H1 (cell line): Measurements from ENCODE around the gene ZNF487. TPM values are rescaled to one million over a fixed set of nuclear protein-coding genes. Genes with fewer than 3 reads are reported as not detected.

Experiments
- CTCF ChIA-PET: fragments of 300-600 bp; sonication (Branson Sonifier 250); formaldehyde crosslinking; loops from one replicate; lab custom pipeline; 2021; ENCODE audit not compliant: partially characterized antibody; lab: Charles Lee
- POLR2A ChIA-PET: fragments of 300-600 bp; sonication (Branson Sonifier 250); formaldehyde crosslinking; loops from one replicate; lab custom pipeline; 2021; ENCODE audit warnings: inconsistent platforms; ENCODE audit not compliant: partially characterized antibody; lab: Charles Lee
- DNase-seq, 2 experiments: peaks; one replicate each; pipeline versions ENCODE4 v3.0.0 to v3.0.0-alpha.2; 2010 to 2022; ENCODE audit warnings: low spot score in 2 of 2, low read depth in 1 of 2, mixed read lengths in 1 of 2
- FAIRE-seq: peaks from 2 replicates; lab custom pipeline; 2011; peaks lifted over from hg19 to GRCh38; lab: Jason Lieb, UNC
- H2AFZ ChIP-seq: 2 replicates; pipeline ENCODE4 v1.8.1; 2012; ENCODE audit warnings: low read length, inconsistent platforms
- H2AK5ac ChIP-seq: 2 replicates; pipeline ENCODE4 v1.6.1; 2013; ENCODE audit warnings: low read depth, low read length
- H2BK120ac ChIP-seq: replicated peaks from 2 replicates; pipeline ENCODE3; 2013; ENCODE audit warnings: low read depth, low read length, inconsistent platforms
- H2BK12ac ChIP-seq: 2 replicates; pipeline ENCODE4 v1.6.1; 2013; ENCODE audit warnings: low read depth, low read length
- H2BK15ac ChIP-seq: 2 replicates; pipeline ENCODE4 v1.6.1; 2013; ENCODE audit warnings: low read length
- H2BK20ac ChIP-seq: 2 replicates; pipeline ENCODE4 v1.6.1; 2013; ENCODE audit warnings: low read length
- H2BK5ac ChIP-seq: 2 replicates; pipeline ENCODE4 v1.6.1; 2013; ENCODE audit warnings: low read depth, low read length
- H3K14ac ChIP-seq: 2 replicates; pipeline ENCODE4 v1.6.1; 2013; ENCODE audit warnings: inconsistent platforms; ENCODE audit not compliant: insufficient read length
- H3K18ac ChIP-seq: 2 replicates; pipeline ENCODE4 v1.6.1; 2013; ENCODE audit warnings: low read length; ENCODE audit errors: extremely low read depth
- H3K23ac ChIP-seq: 2 replicates; pipeline ENCODE4 v1.6.1; 2013; ENCODE audit warnings: inconsistent platforms; ENCODE audit not compliant: insufficient read length
- H3K23me2 ChIP-seq: 2 replicates; pipeline ENCODE4 v1.6.1; 2013; ENCODE audit warnings: low read depth, low read length
- H3K27ac ChIP-seq: 2 replicates; pipeline ENCODE4 v1.6.1; 2011; ENCODE audit warnings: low read depth, low read length, inconsistent platforms
- H3K27me3 ChIP-seq, 4 experiments: replicated peaks in 1 of 4; 1 replicate in 1 of 4; 2 replicates in 3 of 4; pipeline versions ENCODE4 v1.6.1 to v1.8.1; 2011 to 2013; ENCODE audit warnings: low read length in 3 of 4, mild to moderate bottlenecking in 3 of 4, inconsistent platforms in 2 of 4, mixed read lengths in 2 of 4, moderate library complexity in 1 of 4; ENCODE audit not compliant: control insufficient read depth in 3 of 4, insufficient read depth in 3 of 4; ENCODE audit errors: extremely low read depth in 1 of 4
- H3K36me3 ChIP-seq, 4 experiments: 2 replicates each; pipeline versions ENCODE4 v1.6.1 to v1.8.1; 2011 to 2013; ENCODE audit warnings: mild to moderate bottlenecking in 4 of 4, low read length in 3 of 4, moderate library complexity in 2 of 4, control low read depth in 1 of 4, inconsistent platforms in 1 of 4; ENCODE audit not compliant: insufficient read depth in 4 of 4, control insufficient read depth in 2 of 4
- H3K4ac ChIP-seq: replicated peaks from 2 replicates; pipeline ENCODE3; 2013; ENCODE audit warnings: low read length, low read depth, mixed read lengths, inconsistent platforms; ENCODE audit not compliant: insufficient read length
- H3K4me1 ChIP-seq, 4 experiments: replicated peaks in 1 of 4; 1 replicate in 1 of 4; 2 replicates in 3 of 4; pipeline versions ENCODE4 v1.6.1 to v1.8.1; 2011 to 2013; ENCODE audit warnings: low read length in 3 of 4, inconsistent platforms in 2 of 4, mixed read lengths in 1 of 4; ENCODE audit not compliant: insufficient read depth in 4 of 4, control insufficient read depth in 3 of 4
- H3K4me2 ChIP-seq, 2 experiments: 2 replicates each; pipeline versions ENCODE4 v1.6.1 to v1.8.1; 2011 to 2013; ENCODE audit warnings: low read depth in 2 of 2, low read length in 2 of 2, control low read depth in 1 of 2, inconsistent platforms in 1 of 2, mild to moderate bottlenecking in 1 of 2; ENCODE audit not compliant: insufficient read depth in 1 of 2
- H3K4me3 ChIP-seq, 4 experiments: fragments of 200-600, 300-600 bp in 1 of 4; sonication (generic), shearing (Covaris generic), sonication (Bioruptor Twin) in 1 of 4; 2 replicates each; pipeline versions ENCODE4 v1.5.1 to v1.8.1; 2011 to 2016; ENCODE audit warnings: low read length in 4 of 4, low read depth in 3 of 4, control low read depth in 2 of 4, inconsistent platforms in 2 of 4, mild to moderate bottlenecking in 2 of 4, mixed read lengths in 1 of 4, moderate library complexity in 1 of 4; ENCODE audit not compliant: insufficient read depth in 2 of 4; ENCODE audit errors: extremely low read depth in 1 of 4
- H3K56ac ChIP-seq: replicated peaks from 2 replicates; pipeline ENCODE3; 2013; ENCODE audit warnings: low read depth, mild to moderate bottlenecking, mixed read lengths, low read length, inconsistent platforms; ENCODE audit not compliant: insufficient read length
- H3K79me1 ChIP-seq: 2 replicates; pipeline ENCODE4 v1.6.1; 2013; ENCODE audit warnings: low read depth, low read length, control low read depth
- H3K79me2 ChIP-seq, 2 experiments: 2 replicates each; pipeline versions ENCODE4 v1.6.1 to v1.8.1; 2012 to 2013; ENCODE audit warnings: low read length in 2 of 2, mild to moderate bottlenecking in 2 of 2, inconsistent platforms in 1 of 2; ENCODE audit not compliant: insufficient read depth in 2 of 2, control insufficient read depth in 1 of 2
- H3K9ac ChIP-seq, 4 experiments: replicated peaks in 1 of 4; 1 replicate in 1 of 4; 2 replicates in 3 of 4; pipeline versions ENCODE4 v1.6.1 to v1.8.1; 2011 to 2013; ENCODE audit warnings: low read depth in 3 of 4, low read length in 3 of 4, control low read depth in 2 of 4, mild to moderate bottlenecking in 2 of 4, moderate library complexity in 2 of 4, inconsistent platforms in 1 of 4; ENCODE audit errors: extremely low read depth in 1 of 4
- H3K9me3 ChIP-seq, 2 experiments: 2 replicates each; pipeline versions ENCODE4 v1.6.1 to v1.8.1; 2012 to 2013; ENCODE audit warnings: mild to moderate bottlenecking in 2 of 2, moderate library complexity in 2 of 2, control low read depth in 1 of 2, inconsistent platforms in 1 of 2, low read depth in 1 of 2, low read length in 1 of 2, mixed read lengths in 1 of 2; ENCODE audit not compliant: insufficient read depth in 2 of 2
- H4K20me1 ChIP-seq, 2 experiments: replicated peaks in 1 of 2; 2 replicates each; pipeline versions ENCODE3 to v1.8.1; 2011 to 2013; ENCODE audit warnings: inconsistent platforms in 2 of 2, low read length in 2 of 2, mild to moderate bottlenecking in 1 of 2; ENCODE audit not compliant: insufficient read depth in 2 of 2, control insufficient read depth in 1 of 2
- H4K5ac ChIP-seq: 2 replicates; pipeline ENCODE4 v1.6.1; 2013; ENCODE audit warnings: low read length, low read depth, mixed read lengths, inconsistent platforms; ENCODE audit not compliant: insufficient read length
- H4K8ac ChIP-seq: 2 replicates; pipeline ENCODE4 v1.8.0; 2013; ENCODE audit warnings: mild to moderate bottlenecking, moderate library complexity, low read length, inconsistent platforms; ENCODE audit not compliant: insufficient read depth; ENCODE audit errors: extremely low read depth
- H4K91ac ChIP-seq: replicated peaks from 2 replicates; pipeline ENCODE3; 2013; ENCODE audit warnings: low read length, mixed read lengths, inconsistent platforms; ENCODE audit not compliant: insufficient read length
- BACH1 ChIP-seq: IDR thresholded peaks from 2 replicates; pipeline ENCODE4 v1.6.1; 2012; ENCODE audit warnings: low read length, improper control_type of control experiment
- BCL11A ChIP-seq, 2 experiments: IDR thresholded peaks; one replicate each; pipeline ENCODE4 v1.6.1; 2011; ENCODE audit warnings: low read depth in 2 of 2, low read length in 2 of 2, mild to moderate bottlenecking in 2 of 2
- BRCA1 ChIP-seq: IDR thresholded peaks from 2 replicates; pipeline ENCODE4 v1.6.1; 2012; ENCODE audit warnings: low read depth, low read length, improper control_type of control experiment
- CHD2 ChIP-seq: IDR thresholded peaks from 2 replicates; pipeline ENCODE4 v1.6.1; 2012; ENCODE audit warnings: low read length, improper control_type of control experiment
- CTBP2 ChIP-seq: IDR thresholded peaks from 2 replicates; pipeline ENCODE4 v1.7.0; 2011; ENCODE audit warnings: borderline replicate concordance, mild to moderate bottlenecking, moderate library complexity, mixed read lengths, low read length; ENCODE audit not compliant: insufficient read depth, insufficient read length
- EZH2 ChIP-seq: fragments of 200-600 bp; sonication (generic); IDR thresholded peaks from 2 replicates; pipeline ENCODE4 v1.7.1; 2012; ENCODE audit warnings: low read depth, mild to moderate bottlenecking, moderate library complexity, low read length, inconsistent platforms; ENCODE audit not compliant: severe bottlenecking
- FOSL1 ChIP-seq: IDR thresholded peaks from 2 replicates; pipeline ENCODE4 v1.6.1; 2011; ENCODE audit warnings: mild to moderate bottlenecking, low read depth, low read length, moderate library complexity; ENCODE audit not compliant: insufficient read depth
- GTF2F1 ChIP-seq: IDR thresholded peaks from 2 replicates; pipeline ENCODE4 v1.6.1; 2012; ENCODE audit warnings: low read depth, low read length, improper control_type of control experiment, borderline replicate concordance
- HDAC6 ChIP-seq: IDR thresholded peaks from one replicate; pipeline ENCODE4 v1.7.1; 2012; ENCODE audit warnings: low read depth, mild to moderate bottlenecking, inconsistent platforms, low read length, moderate library complexity
- JUN ChIP-seq: IDR thresholded peaks from 2 replicates; pipeline ENCODE4 v1.6.1; 2011; ENCODE audit warnings: low read depth, mild to moderate bottlenecking, improper control_type of control experiment, low read length
- POLR2AphosphoS5 ChIP-seq: IDR thresholded peaks from 2 replicates; pipeline ENCODE4 v1.6.1; 2011; ENCODE audit warnings: low read depth, low read length
- SAP30 ChIP-seq: fragments of 300-600 bp; sonication (generic); IDR thresholded peaks from 2 replicates; pipeline ENCODE4 v1.7.1; 2012; ENCODE audit warnings: low read length, moderate library complexity, mild to moderate bottlenecking, inconsistent platforms; ENCODE audit not compliant: insufficient read depth, insufficient replicate concordance
- SIN3A ChIP-seq, 2 experiments: IDR thresholded peaks in 1 of 2; conservative IDR thresholded peaks in 1 of 2; 2 replicates each; pipeline ENCODE4 v1.6.1; 2011 to 2012; ENCODE audit warnings: low read length in 2 of 2, improper control_type of control experiment in 1 of 2, low read depth in 1 of 2, mild to moderate bottlenecking in 1 of 2
- WGBS, 2 experiments: shearing (Covaris generic) in 1 of 2; methylation state at CpG; one replicate each; pipeline versions ENCODE4 v1.1.6 to v1.1.7; 2013 to 2015; ENCODE audit warnings: low lambda C conversion rate in 2 of 2, mixed read lengths in 2 of 2, inconsistent platforms in 1 of 2, low coverage in 1 of 2, missing lambda C conversion rate in 1 of 2; ENCODE audit not compliant: insufficient replicate concordance in 2 of 2, insufficient coverage in 1 of 2, insufficient read length in 1 of 2; ENCODE audit errors: extremely low coverage in 1 of 2, missing lambda C conversion rate in 1 of 2; 5-methylcytosine and 5-hydroxymethylcytosine counted together
- polyA plus RNA-seq, 7 experiments: library from polyadenylated mRNA; depleted of rRNA in 3 of 7; stranded (reverse) in 5 of 7; unstranded in 2 of 7; fragments of >200 nt in 5 of 7; fragments of 200-250 nt in 2 of 7; gene quantifications; 1 replicate in 5 of 7; 2 replicates in 1 of 7; 4 replicates in 1 of 7; pipeline versions ENCODE4 v1.2.1 to v1.2.3, GENCODE V29; 2011 to 2013; ENCODE audit warnings: missing spikeins in 2 of 7, mixed read lengths in 2 of 7
- total RNA-seq: library from RNA; stranded (reverse); fragmentation: NEBNext Ultra II Directional; extraction: Animal tissue kit (Norgen Biotek cat#: 25700); gene quantifications from 2 replicates; pipeline ENCODE4 v1.2.1, GENCODE V29; 2021

Gene ZNF487
- total and polyA plus RNA-seq, 2 of the 8 experiments (the other 6 are each of a cell fraction or from before 2014, with no cell fraction given) = 1.9 to 2.5 TPM

- H3K36me3 ChIP-seq = no peaks in the 10 kb centered on the region
- H3K9me3 ChIP-seq = no peaks in the 10 kb centered on the region
- no peaks in the 10 kb centered on the region for H4K20me1 ChIP-seq
- H3K4ac ChIP-seq = no peak overlapping the region
- H3K56ac ChIP-seq = no peak overlapping the region
- no peak overlapping the region for H2BK12ac ChIP-seq
- no peak overlapping the region for H3K14ac ChIP-seq
- FAIRE-seq (no peak), DNase-seq (no peak)
- H2BK15ac ChIP-seq = no peak overlapping the region
- H2AK5ac ChIP-seq = no peak overlapping the region
- 94% methylated on average over 8 of the region's 8 CpGs; no CpG with 5 or more reads in 1 of the 2 experiments for WGBS, 2 experiments
- H3K4me1 ChIP-seq = no peaks in the 10 kb centered on the region
- no peak overlapping the region for H3K4me3 ChIP-seq
- no peaks in the 10 kb centered on the region for H3K79me2 ChIP-seq
- no peak overlapping the region for H3K23ac ChIP-seq
- no peak overlapping the region for H3K9ac ChIP-seq
- H3K23me2 ChIP-seq = no peaks in the 10 kb centered on the region; the same call in 1 of the 2 replicates
- no peak overlapping the region for H3K4me2 ChIP-seq
- H3K18ac ChIP-seq = no peak overlapping the region
- H3K79me1 ChIP-seq = no peaks in the 10 kb centered on the region
- no peak overlapping the region for H2BK20ac ChIP-seq
- no peak overlapping the region for H4K8ac ChIP-seq
- no peak overlapping the region for H4K91ac ChIP-seq
- H3K27ac ChIP-seq = no peak overlapping the region
- no peak overlapping the region for H4K5ac ChIP-seq
- POLR2A ChIA-PET = interaction anchor here (0.8 to 1.6 kb wide), 3 partner anchors 10 to 23 kb away, joined by 3 to 4 read pairs (median 3); no protein-coding TSS in a partner anchor
- H2BK120ac ChIP-seq = no peak overlapping the region
- no peaks in the 10 kb centered on the region for H3K27me3 ChIP-seq
- no peak overlapping the region for H2BK5ac ChIP-seq
- no peak overlapping the region for H2AFZ ChIP-seq
- CTCF ChIA-PET = interaction anchor here (0.6 to 1.1 kb wide), 3 partner anchors 7 to 30 kb away, joined by 3 read pairs; no protein-coding TSS in a partner anchor
- TF ChIP-seq BCL11A (IDR thresholded peaks at IDR 0.05; ENCODE audit: low read depth in 2 of 2, low read length in 2 of 2) (no peak), GTF2F1 (no peak), BACH1 (no peak), JUN (no peak), CHD2 (no peak), FOSL1 (no peak), BRCA1 (no peak), HDAC6 (no peak), POLR2AphosphoS5 (no peak), EZH2 (no peak), CTBP2 (no peak), SIN3A (conservative IDR thresholded peaks at IDR 0.05 in 1 of 2, IDR thresholded peaks at IDR 0.05 in 1 of 2; ENCODE audit: low read depth in 1 of 2, low read length in 2 of 2) (no peak), SAP30 (no peak)
These were observed 5.8 kb upstream of the ZNF487 start for GRCh38 chr10:43430926-43431663.
